Hepatic stellate cell (primary cell): Measurements from ENCODE around the gene MUC5B.
"Not testable (repeated sequence)": the region's sequence is repeated elsewhere in the genome, so short reads cannot be mapped to it uniquely, and the experiment has no call there.

Experiments used
- DNase-seq: peaks from one replicate; pipeline ENCODE4 v3.0.0; 2011; ENCODE audit warnings: low spot score

Gene MUC5B

GRCh38 chr11:1232883-1233321 lies 10.0 kb downstream of the MUC5B start:
- no peak for DNase-seq

DNA sequence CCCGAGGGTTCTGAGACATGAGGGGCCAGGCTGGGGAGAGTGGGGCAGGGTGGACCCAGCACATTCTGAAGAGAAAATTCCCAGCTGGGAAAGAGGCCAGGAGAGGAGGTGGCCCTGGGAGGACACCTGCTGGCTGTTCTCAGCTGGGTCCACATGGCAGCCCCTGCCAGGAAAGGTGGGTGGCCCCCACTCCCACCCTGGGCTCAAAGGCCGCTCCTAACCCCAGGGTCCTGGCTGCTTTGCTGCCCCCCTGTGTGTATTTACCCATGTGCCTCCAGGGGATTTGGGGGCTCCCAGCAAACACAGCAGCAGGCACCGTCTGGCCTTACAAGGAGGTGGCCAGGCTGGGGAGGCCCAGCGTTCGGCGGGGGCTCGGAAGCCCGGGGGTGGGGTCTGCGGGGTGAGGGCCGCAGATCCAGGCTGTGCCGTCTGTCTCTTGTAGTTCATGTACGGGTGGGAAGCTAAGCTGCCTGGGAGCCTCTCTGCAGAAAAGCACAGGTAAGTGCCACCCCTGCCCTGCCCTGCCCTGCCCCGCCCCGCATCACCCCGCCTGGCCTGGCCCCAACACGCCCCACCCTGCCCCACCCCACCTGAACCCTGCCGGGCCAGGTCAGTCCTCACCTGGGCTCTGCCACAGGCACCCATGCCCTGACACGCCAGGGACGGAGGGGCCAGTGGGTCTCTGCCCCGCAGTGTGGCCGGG lies 10.6 kb downstream of the MUC5B start:
- no peak for DNase-seq

- DNase-seq, result no peak
Measured at GRCh38 chr11:1234054-1234720, 11.3 kb downstream of the MUC5B start.

GRCh38 chr11:1234771-1235305 lies 12.0 kb downstream of the MUC5B start:
- no peak for DNase-seq

- DNase-seq, result no peak
Measured at GRCh38 chr11:1235306-1235900, 12.5 kb downstream of the MUC5B start.

- no peak for DNase-seq
Measured at GRCh38 chr11:1235901-1236315, 13.0 kb downstream of the MUC5B start.

DNA sequence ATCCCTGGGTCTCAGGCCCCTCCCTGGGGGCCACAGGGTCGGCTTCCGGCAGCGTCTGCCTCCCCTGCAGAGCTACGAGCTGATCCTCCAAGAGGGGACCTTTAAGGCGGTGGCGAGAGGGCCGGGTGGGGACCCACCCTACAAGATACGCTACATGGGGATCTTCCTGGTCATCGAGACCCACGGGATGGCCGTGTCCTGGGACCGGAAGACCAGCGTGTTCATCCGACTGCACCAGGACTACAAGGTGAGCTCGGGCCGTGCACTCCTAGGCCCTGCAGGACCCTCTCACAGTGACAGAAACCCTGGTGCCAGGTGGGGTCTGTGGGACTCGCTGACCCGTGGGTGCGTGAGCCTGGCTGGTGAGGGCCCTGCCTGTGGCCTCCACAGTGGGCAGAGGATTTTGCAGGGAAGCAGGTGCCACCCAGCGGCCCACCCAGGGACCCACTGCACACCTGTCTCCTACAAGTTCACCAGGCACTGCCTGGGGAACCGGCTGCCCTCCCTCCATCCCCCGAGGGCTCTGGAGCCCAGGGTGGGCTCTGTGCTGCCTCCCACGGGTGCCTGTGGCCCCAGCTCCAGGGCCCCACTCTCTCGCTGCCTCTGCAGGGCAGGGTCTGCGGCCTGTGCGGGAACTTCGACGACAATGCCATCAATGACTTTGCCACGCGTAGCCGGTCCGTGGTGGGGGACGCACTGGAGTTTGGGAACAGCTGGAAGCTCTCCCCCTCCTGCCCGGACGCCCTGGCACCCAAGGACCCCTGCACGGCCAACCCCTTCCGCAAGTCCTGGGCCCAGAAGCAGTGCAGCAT lies 13.7 kb downstream of the MUC5B start:
- no peak for DNase-seq

DNA sequence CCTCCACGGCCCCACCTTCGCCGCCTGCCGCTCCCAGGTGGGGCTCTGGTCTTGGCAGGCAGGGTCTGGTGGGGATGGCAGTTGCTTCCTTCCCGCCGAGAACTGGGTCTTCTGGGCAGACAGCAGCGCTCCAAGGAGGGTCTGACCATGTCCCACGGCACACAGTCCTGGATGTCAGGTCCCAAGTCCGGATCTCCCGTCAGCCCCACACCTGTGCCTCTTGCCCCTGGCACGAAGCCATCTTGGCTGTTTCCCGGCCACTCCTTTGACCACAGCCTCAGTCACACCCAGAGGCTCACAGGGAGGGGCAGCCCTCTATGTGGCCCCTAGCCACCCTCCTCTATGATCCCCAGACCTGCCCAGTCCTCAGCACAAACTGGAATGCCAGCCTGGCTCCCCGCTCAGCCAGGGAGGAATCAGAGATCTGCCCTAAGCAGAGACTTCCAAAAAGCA lies 14.3 kb downstream of the MUC5B start:
- no peak for DNase-seq

GRCh38 chr11:1237851-1238250 lies 15.0 kb downstream of the MUC5B start:
- DNase-seq, result no peak

DNA sequence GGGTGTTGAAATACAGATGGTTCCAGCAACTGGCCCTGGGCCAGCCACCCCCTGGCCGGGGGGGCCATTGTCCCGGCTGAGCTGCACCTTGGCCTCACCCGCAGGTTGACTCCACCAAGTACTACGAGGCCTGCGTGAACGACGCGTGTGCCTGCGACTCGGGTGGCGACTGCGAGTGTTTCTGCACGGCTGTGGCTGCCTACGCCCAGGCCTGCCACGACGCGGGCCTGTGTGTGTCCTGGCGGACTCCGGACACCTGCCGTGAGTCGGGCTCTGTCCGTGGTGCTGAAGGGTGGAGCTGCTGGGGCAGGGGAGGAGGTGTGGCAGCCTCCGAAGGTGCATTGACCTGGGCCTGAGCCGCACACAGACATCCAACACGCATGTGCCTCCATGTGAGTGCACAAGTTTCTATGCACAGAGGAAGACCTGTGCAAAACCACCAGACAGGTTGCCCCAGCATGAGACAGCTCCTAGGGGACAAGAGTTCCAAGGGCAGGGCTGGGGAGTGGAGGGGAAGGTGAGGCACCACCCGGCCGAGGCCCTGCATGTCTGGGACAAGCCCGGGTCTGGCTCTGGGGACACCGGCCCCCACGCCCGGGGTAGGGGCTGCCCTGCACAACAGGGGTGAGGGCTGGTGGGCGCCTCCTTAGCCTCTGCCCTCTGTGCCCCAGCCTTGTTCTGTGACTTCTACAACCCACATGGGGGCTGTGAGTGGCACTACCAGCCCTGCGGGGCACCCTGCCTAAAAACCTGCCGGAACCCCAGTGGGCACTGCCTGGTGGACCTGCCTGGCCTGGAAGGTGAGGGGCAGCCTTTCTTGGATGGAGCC lies 16.1 kb downstream of the MUC5B start:
- no peak for DNase-seq

GRCh38 chr11:1239596-1240205 lies 16.8 kb downstream of the MUC5B start:
- no peak for DNase-seq

DNA sequence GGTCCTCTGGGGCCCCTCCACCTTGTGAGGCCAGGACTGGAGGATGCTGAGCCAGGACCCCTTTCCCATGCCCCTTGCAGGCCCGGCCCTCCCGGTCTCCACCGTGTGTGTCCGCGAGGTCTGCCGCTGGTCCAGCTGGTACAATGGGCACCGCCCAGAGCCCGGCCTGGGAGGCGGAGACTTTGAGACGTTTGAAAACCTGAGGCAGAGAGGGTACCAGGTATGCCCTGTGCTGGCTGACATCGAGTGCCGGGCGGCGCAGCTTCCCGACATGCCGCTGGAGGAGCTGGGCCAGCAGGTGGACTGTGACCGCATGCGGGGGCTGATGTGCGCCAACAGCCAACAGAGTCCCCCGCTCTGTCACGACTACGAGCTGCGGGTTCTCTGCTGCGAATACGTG lies 17.9 kb downstream of the MUC5B start:
- no peak for DNase-seq

- no peak for DNase-seq
Measured at GRCh38 chr11:1241706-1242105, 18.8 kb downstream of the MUC5B start.

DNA sequence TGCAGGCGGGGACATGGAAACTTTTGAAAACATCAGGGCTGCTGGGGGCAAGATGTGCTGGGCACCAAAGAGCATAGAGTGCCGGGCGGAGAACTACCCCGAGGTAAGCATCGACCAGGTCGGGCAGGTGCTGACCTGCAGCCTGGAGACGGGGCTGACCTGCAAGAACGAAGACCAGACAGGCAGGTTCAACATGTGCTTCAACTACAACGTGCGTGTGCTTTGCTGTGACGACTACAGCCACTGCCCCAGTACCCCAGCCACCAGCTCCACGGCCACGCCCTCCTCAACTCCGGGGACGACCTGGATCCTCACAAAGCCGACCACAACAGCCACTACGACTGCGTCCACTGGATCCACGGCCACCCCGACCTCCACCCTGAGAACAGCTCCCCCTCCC lies 19.4 kb downstream of the MUC5B start:
- DNase-seq, result no peak

GRCh38 chr11:1242751-1243150 lies 19.9 kb downstream of the MUC5B start:
- DNase-seq, result not testable (repeated sequence)

DNA sequence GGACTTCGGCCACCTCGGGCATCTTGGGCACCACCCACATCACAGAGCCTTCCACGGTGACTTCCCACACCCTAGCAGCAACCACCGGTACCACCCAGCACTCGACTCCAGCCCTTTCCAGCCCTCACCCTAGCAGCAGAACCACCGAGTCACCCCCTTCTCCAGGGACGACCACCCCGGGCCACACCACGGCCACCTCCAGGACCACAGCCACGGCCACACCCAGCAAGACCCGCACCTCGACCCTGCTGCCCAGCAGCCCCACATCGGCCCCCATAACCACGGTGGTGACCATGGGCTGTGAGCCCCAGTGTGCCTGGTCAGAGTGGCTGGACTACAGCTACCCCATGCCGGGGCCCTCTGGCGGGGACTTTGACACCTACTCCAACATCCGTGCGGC lies 20.7 kb downstream of the MUC5B start:
- not testable (repeated sequence) for DNase-seq

GRCh38 chr11:1244557-1244956 lies 21.7 kb downstream of the MUC5B start:
- DNase-seq, result not testable (repeated sequence)

GRCh38 chr11:1245717-1246116 lies 22.9 kb downstream of the MUC5B start:
- DNase-seq, result not testable (repeated sequence)

- not testable (repeated sequence) for DNase-seq
Measured at GRCh38 chr11:1246301-1246700, 23.4 kb downstream of the MUC5B start.

DNA sequence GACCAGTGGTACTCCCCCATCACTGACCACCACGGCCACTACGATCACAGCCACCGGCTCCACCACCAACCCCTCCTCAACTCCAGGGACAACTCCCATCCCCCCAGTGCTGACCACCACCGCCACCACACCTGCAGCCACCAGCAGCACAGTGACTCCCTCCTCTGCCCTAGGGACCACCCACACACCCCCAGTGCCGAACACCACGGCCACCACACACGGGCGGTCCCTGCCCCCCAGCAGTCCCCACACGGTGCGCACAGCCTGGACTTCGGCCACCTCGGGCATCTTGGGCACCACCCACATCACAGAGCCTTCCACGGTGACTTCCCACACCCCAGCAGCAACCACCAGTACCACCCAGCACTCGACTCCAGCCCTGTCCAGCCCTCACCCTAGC lies 24.2 kb downstream of the MUC5B start:
- DNase-seq, result not testable (repeated sequence)

DNA sequence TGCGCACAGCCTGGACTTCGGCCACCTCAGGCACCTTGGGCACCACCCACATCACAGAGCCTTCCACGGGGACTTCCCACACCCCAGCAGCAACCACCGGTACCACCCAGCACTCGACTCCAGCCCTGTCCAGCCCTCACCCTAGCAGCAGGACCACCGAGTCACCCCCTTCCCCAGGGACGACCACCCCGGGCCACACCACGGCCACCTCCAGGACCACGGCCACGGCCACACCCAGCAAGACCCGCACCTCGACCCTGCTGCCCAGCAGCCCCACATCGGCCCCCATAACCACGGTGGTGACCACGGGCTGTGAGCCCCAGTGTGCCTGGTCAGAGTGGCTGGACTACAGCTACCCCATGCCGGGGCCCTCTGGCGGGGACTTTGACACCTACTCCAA lies 26.1 kb downstream of the MUC5B start:
- DNase-seq, result not testable (repeated sequence)
